GM23338 (cell line): Measurements from ENCODE around the gene PRDM2. TPM values are rescaled to one million over a fixed set of nuclear protein-coding genes. Genes with fewer than 3 reads are reported as not detected.

Experiments
- ATAC-seq: fragments of 200-7000 bp; cut with Tn5 transposase; 3 replicates; pipeline ENCODE4 v1.9.1; 2020
- DNase-seq: peaks from one replicate; pipeline ENCODE4 v3.0.0-alpha.2; 2015; ENCODE audit warnings: low spot score
- H2AFZ ChIP-seq: fragments of 200-600 bp; sonication (generic); 2 replicates; pipeline ENCODE4 v1.8.0; 2016; ENCODE audit warnings: antibody characterized with exemption, mild to moderate bottlenecking, moderate library complexity
- H3F3A ChIP-seq: fragments of 200-600 bp; sonication (generic); replicated peaks from 2 replicates; pipeline ENCODE4 v1.8.0; 2017; ENCODE audit warnings: antibody characterized with exemption, mixed run types, low read depth
- H3K27ac ChIP-seq: fragments of 200-600 bp; sonication (generic); 2 replicates; pipeline ENCODE4 v1.6.1; 2016; ENCODE audit warnings: low read depth
- H3K27me3 ChIP-seq: fragments of 200-600 bp; sonication (generic); 2 replicates; pipeline ENCODE4 v1.8.0; 2016; ENCODE audit warnings: mild to moderate bottlenecking, mixed run types, moderate library complexity; ENCODE audit not compliant: insufficient read depth
- H3K36me3 ChIP-seq: fragments of 200-600 bp; sonication (generic); 2 replicates; pipeline ENCODE4 v1.8.0; 2016; ENCODE audit warnings: mild to moderate bottlenecking; ENCODE audit not compliant: insufficient read depth
- H3K4me1 ChIP-seq: fragments of 200-600 bp; sonication (generic); 2 replicates; pipeline ENCODE4 v1.8.0; 2016; ENCODE audit warnings: mild to moderate bottlenecking, moderate library complexity; ENCODE audit not compliant: insufficient read depth
- H3K4me2 ChIP-seq: fragments of 200-600 bp; sonication (generic); 2 replicates; pipeline ENCODE4 v1.7.1; 2017; ENCODE audit warnings: mixed run types
- H3K4me3 ChIP-seq: fragments of 200-600 bp; sonication (generic); 2 replicates; pipeline ENCODE4 v1.6.1; 2016; ENCODE audit warnings: mixed run types
- H3K79me2 ChIP-seq: fragments of 200-600 bp; sonication (generic); replicated peaks from 2 replicates; pipeline ENCODE4 v1.8.0; 2017; ENCODE audit warnings: mild to moderate bottlenecking; ENCODE audit not compliant: insufficient read depth
- H3K9me2 ChIP-seq: fragments of 200-600 bp; sonication (generic); 2 replicates; pipeline ENCODE4 v1.8.0; 2017; ENCODE audit not compliant: insufficient read depth
- H4K20me1 ChIP-seq: fragments of 200-600 bp; sonication (generic); replicated peaks from 2 replicates; pipeline ENCODE4 v1.8.0; 2017; ENCODE audit warnings: mild to moderate bottlenecking; ENCODE audit not compliant: insufficient read depth
- H3K27ac Mint-ChIP-seq: 2 replicates; pipeline ENCODE4 v1.8.0; 2020; ENCODE audit warnings: inconsistent platforms, mild to moderate bottlenecking, moderate library complexity, mixed read lengths
- H3K27me3 Mint-ChIP-seq: 3 replicates; pipeline ENCODE4 v1.8.0; 2022; ENCODE audit warnings: low read depth, mild to moderate bottlenecking, moderate library complexity, mixed read lengths, inconsistent platforms; ENCODE audit not compliant: insufficient read depth, poor library complexity
- H3K36me3 Mint-ChIP-seq: 3 replicates; pipeline ENCODE4 v1.8.0; 2021; ENCODE audit warnings: low read depth, mild to moderate bottlenecking, inconsistent platforms, moderate library complexity, mixed read lengths
- H3K4me1 Mint-ChIP-seq: 3 replicates; pipeline ENCODE4 v1.8.0; 2020; ENCODE audit warnings: mild to moderate bottlenecking, inconsistent platforms, mixed read lengths
- H3K4me3 Mint-ChIP-seq: 3 replicates; pipeline ENCODE4 v1.8.0; 2021; ENCODE audit warnings: moderate library complexity, mild to moderate bottlenecking, inconsistent platforms, mixed read lengths
- H3K9me3 Mint-ChIP-seq: 3 replicates; pipeline ENCODE4 v1.8.0; 2020; ENCODE audit warnings: moderate library complexity, mild to moderate bottlenecking, inconsistent platforms, mixed read lengths
- ETS1 ChIP-seq: IDR thresholded peaks from 2 replicates; pipeline ENCODE4 v1.6.1; 2016; ENCODE audit warnings: antibody characterized with exemption
- EZH2phosphoT487 ChIP-seq: fragments of 200-600 bp; sonication (generic); IDR thresholded peaks from one replicate; pipeline ENCODE4 v1.8.1; 2018; ENCODE audit warnings: antibody characterized with exemption; ENCODE audit not compliant: unreplicated experiment
- JUNB ChIP-seq: IDR thresholded peaks from one replicate; pipeline ENCODE4 v1.6.1; 2016; ENCODE audit warnings: antibody characterized with exemption; ENCODE audit not compliant: unreplicated experiment
- NANOG ChIP-seq: IDR thresholded peaks from 2 replicates; pipeline ENCODE4 v1.6.1; 2016; ENCODE audit warnings: antibody characterized with exemption, borderline replicate concordance
- REST ChIP-seq: IDR thresholded peaks from one replicate; pipeline ENCODE4 v1.6.1; 2018; ENCODE audit warnings: antibody characterized with exemption; ENCODE audit not compliant: unreplicated experiment
- STAT1 ChIP-seq: IDR thresholded peaks from one replicate; pipeline ENCODE4 v1.6.1; 2016; ENCODE audit warnings: antibody characterized with exemption; ENCODE audit not compliant: unreplicated experiment
- ZNF114 ChIP-seq: fragments of 250-450 bp; sonication (Bioruptor Pico); IDR thresholded peaks from 2 replicates; pipeline ENCODE4 v1.5.0; 2020; ENCODE audit warnings: mild to moderate bottlenecking, moderate library complexity
- ZNF462 ChIP-seq: fragments of 250-450 bp; sonication (Bioruptor Pico); IDR thresholded peaks from 2 replicates; pipeline ENCODE4 v1.5.0; 2020; ENCODE audit warnings: mild to moderate bottlenecking, moderate library complexity
- polyA plus RNA-seq: library from polyadenylated mRNA; unstranded; fragments of >200 nt; fragmentation: Nextera tagmentation; extraction: Ambion mirVana; gene quantifications from 2 replicates; pipeline ENCODE4 v1.2.1, GENCODE V29; 2016
- total RNA-seq: library from RNA; depleted of rRNA; stranded (reverse); fragments of >200 nt; shearing (Covaris generic); gene quantifications from 2 replicates; pipeline ENCODE4 v1.2.3, GENCODE V29; 2014

PRDM2 gene
- total and polyA plus RNA-seq, 2 experiments from 2014 or later: 11.6 to 28.3 TPM

GRCh38 chr1:13832536-13832935 lies 132.5 kb downstream of the PRDM2 start:
- Histone ChIP-seq H3F3A (no peaks in the 10 kb centered on the region), H3K36me3 (no peaks in the 10 kb centered on the region), H3K4me2 (no peak overlapping the region), H3K4me1 (no peaks in the 10 kb centered on the region), H4K20me1 (no peaks in the 10 kb centered on the region), H3K9me2 (no peaks in the 10 kb centered on the region), H3K27me3 (no peaks in the 10 kb centered on the region), H3K4me3 (no peak overlapping the region), H2AFZ (no peak overlapping the region), H3K27ac (no peak overlapping the region), H3K79me2 (no peaks in the 10 kb centered on the region)
- H3K4me1 Mint-ChIP-seq: peaks cover 2% of the 10 kb centered on the region; the same call in 1 of the 3 replicates
- H3K9me3 Mint-ChIP-seq: no peaks in the 10 kb centered on the region; the same call in 1 of the 3 replicates
- TF ChIP-seq REST (no peak), STAT1 (no peak), EZH2phosphoT487 (no peak), NANOG (no peak), ZNF114 (no peak), JUNB (no peak), ZNF462 (CRISPR knock-in tag) (no peak), ETS1 (no peak)
- H3K27me3 Mint-ChIP-seq: peaks cover 5% of the 10 kb centered on the region
- DNase-seq (no peak), ATAC-seq (no peak)
- no peaks in the 10 kb centered on the region for H3K36me3 Mint-ChIP-seq
- H3K4me3 Mint-ChIP-seq: no peak overlapping the region
- H3K27ac Mint-ChIP-seq: no peak overlapping the region
